CD14-positive monocyte (primary cell): ENCODE data around the gene HAND2. TPM values are rescaled to one million over a fixed set of nuclear protein-coding genes. Genes with fewer than 3 reads are reported as not detected.
A peak's percentile ranks its signal among the peaks of the same experiment; 100 is the strongest.

ENCODE experiments used
- DNase-seq, 3 donors: peaks; one replicate each; pipeline ENCODE4 v3.0.0-alpha.2; 2011 to 2022
- H2AFZ ChIP-seq: 2 replicates; pipeline ENCODE4 v1.6.0; 2012; ENCODE audit warnings: mild to moderate bottlenecking, low read depth, low read length, inconsistent platforms; ENCODE audit not compliant: insufficient read depth, poor library complexity, severe bottlenecking
- H3K27ac ChIP-seq, 2 donors: 1 replicate in 1 of 2; 2 replicates in 1 of 2; pipeline ENCODE4 v1.5.1; 2012 to 2013; ENCODE audit warnings: low read length in 2 of 2, control low read depth in 1 of 2, inconsistent platforms in 1 of 2, low read depth in 1 of 2, mild to moderate bottlenecking in 1 of 2
- H3K27me3 ChIP-seq, 2 donors: one replicate each; pipeline versions ENCODE4 v1.6.0 to v1.6.1; 2011 to 2013; ENCODE audit warnings: low read length in 2 of 2; ENCODE audit not compliant: control insufficient read depth in 2 of 2, insufficient read depth in 2 of 2
- H3K36me3 ChIP-seq, 2 donors: replicated peaks in 1 of 2; 1 replicate in 1 of 2; 2 replicates in 1 of 2; pipeline versions ENCODE4 v1.5.1 to v1.6.1; 2012 to 2013; ENCODE audit warnings: low read length in 2 of 2, control low read depth in 1 of 2, inconsistent platforms in 1 of 2, mild to moderate bottlenecking in 1 of 2; ENCODE audit not compliant: insufficient read depth in 2 of 2, control insufficient read depth in 1 of 2
- H3K4me1 ChIP-seq, 2 donors: 1 replicate in 1 of 2; 2 replicates in 1 of 2; pipeline versions ENCODE4 v1.5.1 to v1.6.1; 2012 to 2013; ENCODE audit warnings: low read length in 2 of 2, control low read depth in 1 of 2, inconsistent platforms in 1 of 2, mild to moderate bottlenecking in 1 of 2, moderate library complexity in 1 of 2; ENCODE audit not compliant: insufficient read depth in 2 of 2, control insufficient read depth in 1 of 2
- H3K4me2 ChIP-seq: replicated peaks from 2 replicates; pipeline ENCODE3; 2012; ENCODE audit warnings: low read length, moderate library complexity, mild to moderate bottlenecking; ENCODE audit not compliant: poor library complexity, severe bottlenecking; ENCODE audit errors: extremely low read depth
- H3K4me3 ChIP-seq, 3 experiments: fragments of 200-600 bp in 1 of 3; sonication (generic) in 1 of 3; replicated peaks in 1 of 3; 1 replicate in 2 of 3; 2 replicates in 1 of 3; pipeline ENCODE4 v1.5.1; 2011 to 2013; ENCODE audit warnings: low read length in 3 of 3, mild to moderate bottlenecking in 3 of 3, control low read depth in 2 of 3, low read depth in 2 of 3, inconsistent platforms in 1 of 3, moderate library complexity in 1 of 3
- H3K79me2 ChIP-seq: 2 replicates; pipeline ENCODE4 v1.6.0; 2012; ENCODE audit warnings: mild to moderate bottlenecking, control low read depth, inconsistent platforms, low read length, moderate library complexity; ENCODE audit not compliant: insufficient read depth
- H3K9ac ChIP-seq: 2 replicates; pipeline ENCODE4 v1.6.0; 2017; ENCODE audit warnings: low read length, mild to moderate bottlenecking; ENCODE audit not compliant: insufficient read depth, poor library complexity, severe bottlenecking
- H3K9me3 ChIP-seq, 2 donors: replicated peaks in 1 of 2; 1 replicate in 1 of 2; 2 replicates in 1 of 2; pipeline versions ENCODE4 v1.5.1 to v1.6.1; 2012 to 2013; ENCODE audit warnings: low read length in 2 of 2, control low read depth in 1 of 2; ENCODE audit not compliant: control insufficient read depth in 1 of 2, insufficient read depth in 1 of 2
- H4K20me1 ChIP-seq: 2 replicates; pipeline ENCODE4 v1.6.0; 2012; ENCODE audit warnings: mild to moderate bottlenecking, low read length, control low read depth, moderate library complexity; ENCODE audit not compliant: insufficient read depth
- H3K27ac Mint-ChIP-seq, 7 donors: one replicate each; pipeline ENCODE4 v1.8.0; 2020; ENCODE audit warnings: mild to moderate bottlenecking in 7 of 7, mixed read lengths in 7 of 7, moderate library complexity in 6 of 7, inconsistent platforms in 2 of 7
- H3K27me3 Mint-ChIP-seq, 3 donors: one replicate each; pipeline ENCODE4 v1.8.0; 2021 to 2022; ENCODE audit warnings: low read depth in 3 of 3, mild to moderate bottlenecking in 3 of 3, mixed read lengths in 3 of 3, moderate library complexity in 3 of 3, inconsistent platforms in 1 of 3
- H3K36me3 Mint-ChIP-seq, 2 donors: one replicate each; pipeline ENCODE4 v1.8.0; 2020; ENCODE audit warnings: mixed read lengths in 2 of 2, inconsistent platforms in 1 of 2, mild to moderate bottlenecking in 1 of 2
- H3K4me1 Mint-ChIP-seq: one replicate; pipeline ENCODE4 v1.8.0; 2020; ENCODE audit warnings: mild to moderate bottlenecking, mixed read lengths
- H3K4me3 Mint-ChIP-seq, 2 donors: one replicate each; pipeline ENCODE4 v1.8.0; 2020; ENCODE audit warnings: mild to moderate bottlenecking in 2 of 2, mixed read lengths in 2 of 2, moderate library complexity in 1 of 2
- H3K9me3 Mint-ChIP-seq, 7 donors: one replicate each; pipeline ENCODE4 v1.8.0; 2020 to 2022; ENCODE audit warnings: mixed read lengths in 7 of 7, mild to moderate bottlenecking in 6 of 7, moderate library complexity in 6 of 7, inconsistent platforms in 2 of 7
- CTCF ChIP-seq: fragments of 200-600 bp; IDR thresholded peaks from one replicate; pipeline ENCODE4 v1.8.0; 2022; ENCODE audit warnings: antibody characterized with exemption, mild to moderate bottlenecking
- WGBS: methylation state at CpG from one replicate; pipeline ENCODE4 v1.1.5; 2013; ENCODE audit warnings: missing lambda C conversion rate; ENCODE audit not compliant: insufficient coverage; 5-methylcytosine and 5-hydroxymethylcytosine counted together
- intact Hi-C, 2 donors: fragments of 100-400 bp; cut with micrococcal nuclease; formaldehyde crosslinking; loops; one replicate each; pipeline versions ENCODE4 v1.15.0 to v1.15.1; 2023
- polyA plus RNA-seq, 3 donors: library from polyadenylated mRNA; depleted of rRNA in 1 of 3; unstranded in 2 of 3; stranded (reverse) in 1 of 3; fragments of 300-500 nt in 2 of 3; fragments of >200 nt in 1 of 3; fragmentation: Illumina TruSeq in 2 of 3; gene quantifications; 1 replicate in 2 of 3; 2 replicates in 1 of 3; pipeline ENCODE4 v1.2.3, GENCODE V29; 2012 to 2021

The HAND2 gene
- polyA plus RNA-seq, 3 donors: not detected

DNA sequence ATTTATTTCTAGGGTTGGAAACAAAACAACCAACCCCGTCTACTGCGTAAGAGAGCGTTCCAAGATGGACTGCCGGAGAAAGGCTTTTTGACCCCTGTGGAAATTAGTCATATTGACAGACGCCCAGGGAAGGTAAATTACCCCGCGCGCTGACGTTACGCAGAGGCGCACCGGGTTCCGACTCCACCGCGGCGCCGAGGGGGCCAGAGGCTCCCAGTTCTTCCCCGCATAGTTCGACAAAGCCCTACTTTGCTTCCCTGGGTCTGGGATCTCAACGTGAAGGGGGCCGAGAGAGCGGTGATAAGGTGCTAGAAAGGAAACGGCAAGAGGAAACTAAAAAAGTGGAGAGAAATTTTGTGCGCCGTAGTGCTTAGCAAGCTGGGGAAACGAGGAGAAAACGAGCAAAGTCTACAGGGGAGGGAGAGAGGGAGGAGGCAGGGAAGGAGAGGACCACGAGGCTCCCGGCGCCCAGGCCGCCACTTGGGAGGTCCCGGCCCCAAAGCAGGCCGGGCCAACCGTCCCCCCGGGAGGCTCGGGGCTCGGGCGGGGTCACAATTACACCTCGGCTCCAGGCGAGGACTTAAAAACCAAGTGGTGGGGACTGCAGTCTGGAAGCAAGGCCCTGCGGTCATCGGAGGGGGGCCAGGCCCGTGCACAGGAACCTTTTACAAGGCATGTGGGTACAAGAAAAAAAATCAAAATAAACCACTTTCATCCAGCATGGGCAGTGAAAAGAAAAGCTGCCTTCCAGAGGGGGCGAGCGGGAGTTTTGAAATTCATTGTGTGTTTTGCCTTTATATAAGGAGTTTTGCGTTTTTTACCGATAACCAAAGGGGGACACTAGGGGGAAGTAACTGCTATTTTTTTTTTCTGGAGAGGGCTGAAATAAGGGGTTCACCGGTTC, 13.2 kb downstream of the HAND2 start:
- H3K27me3 ChIP-seq: peaks cover 98 to 100% of the 10 kb centered on the region in 2 donors
- H3K27ac ChIP-seq: no peak overlapping the region
- H3K4me1 ChIP-seq: peaks cover 3 to 4% of the 10 kb centered on the region in 2 donors
- peaks cover 99 to 100% (median 99%) of the 10 kb centered on the region in 3 donors for H3K27me3 Mint-ChIP-seq
- H2AFZ ChIP-seq: no peak overlapping the region
- no peak for TF ChIP-seq CTCF
- peak overlapping the region in 1 of 7 donors; percentile 57 for H3K27ac Mint-ChIP-seq
- peak overlapping the region in 1 of 2 donors; percentile 88 for H3K4me3 Mint-ChIP-seq
- no peak overlapping the region for H3K4me3 ChIP-seq
- H4K20me1 ChIP-seq: no peaks in the 10 kb centered on the region
- peaks cover 0 to 68% of the 10 kb centered on the region in 2 donors for H3K9me3 ChIP-seq
- DNase-seq: no peak
- H3K36me3 ChIP-seq: no peaks in the 10 kb centered on the region
- 10% methylated on average over 33 of the region's 48 CpGs for WGBS
- H3K9ac ChIP-seq: no peak overlapping the region
- intact Hi-C loops: no loop called here
- H3K4me1 Mint-ChIP-seq: peaks cover 17% of the 10 kb centered on the region
- H3K9me3 Mint-ChIP-seq: peaks cover 0 to 45% (median 25%) of the 10 kb centered on the region in 7 donors
- no peaks in the 10 kb centered on the region for H3K79me2 ChIP-seq
- H3K4me2 ChIP-seq: no peak overlapping the region
- H3K36me3 Mint-ChIP-seq: peaks cover 8 to 22% of the 10 kb centered on the region in 2 donors

GRCh38 chr4:173515458-173515857, 14.6 kb downstream of the HAND2 start:
- Histone ChIP-seq H3K9me3 (peaks cover 0 to 61% of the 10 kb centered on the region in 2 donors), H3K4me1 (no peaks in the 10 kb centered on the region), H3K36me3 (no peaks in the 10 kb centered on the region), H3K27me3 (peaks cover 98 to 100% of the 10 kb centered on the region in 2 donors), H3K9ac (no peak overlapping the region), H3K4me3 (no peak overlapping the region), H3K4me2 (no peak overlapping the region), H2AFZ (no peak overlapping the region), H3K79me2 (no peaks in the 10 kb centered on the region), H3K27ac (no peak overlapping the region), H4K20me1 (no peaks in the 10 kb centered on the region)
- WGBS: 86% methylated on average over 1 of the region's 4 CpGs
- intact Hi-C loops: no loop called here
- Mint-ChIP-seq H3K27ac (no peak overlapping the region), H3K27me3 (peaks cover 98 to 99% (median 98%) of the 10 kb centered on the region in 3 donors), H3K9me3 (peaks cover 0 to 46% (median 21%) of the 10 kb centered on the region in 7 donors), H3K4me1 (peaks cover 16% of the 10 kb centered on the region), H3K36me3 (peaks cover 5 to 16% of the 10 kb centered on the region in 2 donors), H3K4me3 (peak overlapping the region in 1 of 2 donors; percentile 88)
- TF ChIP-seq CTCF: no peak
- no peak for DNase-seq
